IMR-90 (cell line): Measurements from ENCODE around the gene CARTPT. TPM values are rescaled to one million over a fixed set of nuclear protein-coding genes. Genes with fewer than 3 reads are reported as not detected.

ENCODE experiments used
- ATAC-seq: fragments of 200-7000 bp; cut with Tn5 transposase; 2 replicates; pipeline ENCODE4 v1.9.1; 2020; ENCODE audit warnings: low read depth, mild to moderate bottlenecking, moderate library complexity
- BruUV-seq: library from RNA; stranded (reverse); fragments of 400-500 nt; replicated peaks from 2 replicates; lab custom pipeline; 2021; lab: Mats Ljungman, UMichigan
- CTCF ChIA-PET: fragments of 300-600 bp; formaldehyde crosslinking; extraction: SDS; loops from one replicate; lab custom pipeline; 2021; ENCODE audit warnings: antibody characterized with exemption; lab: Yijun Ruan, JAX
- POLR2A ChIA-PET: fragments of 300-600 bp; sonication (Branson Sonifier 250); formaldehyde crosslinking; loops from one replicate; lab custom pipeline; 2022; ENCODE audit warnings: antibody characterized with exemption; ENCODE audit not compliant: unreplicated experiment; lab: Charles Lee
- DNase-seq: peaks from one replicate; pipeline ENCODE4 v3.0.0; 2013
- H2AFZ ChIP-seq: replicated peaks from 2 replicates; pipeline ENCODE3; 2013; ENCODE audit warnings: low read length, mild to moderate bottlenecking; ENCODE audit not compliant: poor library complexity
- H2AK5ac ChIP-seq: 2 replicates; pipeline ENCODE4 v1.6.1; 2013; ENCODE audit warnings: low read depth, low read length, inconsistent platforms
- H2AK9ac ChIP-seq: replicated peaks from 2 replicates; pipeline ENCODE3; 2013; ENCODE audit warnings: mild to moderate bottlenecking, low read depth, low read length, moderate library complexity; ENCODE audit not compliant: poor library complexity
- H2BK120ac ChIP-seq: 2 replicates; pipeline ENCODE4 v1.6.1; 2013; ENCODE audit warnings: low read depth, low read length, inconsistent platforms
- H2BK15ac ChIP-seq: 3 replicates; pipeline ENCODE4 v1.6.1; 2013; ENCODE audit warnings: low read depth, low read length, inconsistent platforms
- H2BK20ac ChIP-seq: 2 replicates; pipeline ENCODE4 v1.6.1; 2013; ENCODE audit warnings: low read depth, mild to moderate bottlenecking, inconsistent platforms, low read length, moderate library complexity
- H2BK5ac ChIP-seq: 2 replicates; pipeline ENCODE4 v1.6.1; 2013; ENCODE audit warnings: mild to moderate bottlenecking, low read depth, low read length, inconsistent platforms; ENCODE audit not compliant: poor library complexity, severe bottlenecking
- H3K14ac ChIP-seq: replicated peaks from 2 replicates; pipeline ENCODE4 v1.6.1; 2013; ENCODE audit warnings: low read depth, low read length, inconsistent platforms
- H3K18ac ChIP-seq: 2 replicates; pipeline ENCODE4 v1.6.1; 2013; ENCODE audit warnings: low read depth, low read length, control low read depth
- H3K23ac ChIP-seq: 2 replicates; pipeline ENCODE4 v1.6.1; 2013; ENCODE audit warnings: low read depth, low read length, inconsistent platforms
- H3K27ac ChIP-seq: 2 replicates; pipeline ENCODE4 v1.5.1; 2013; ENCODE audit warnings: mild to moderate bottlenecking, control low read depth, low read length; ENCODE audit not compliant: insufficient read depth
- H3K27me3 ChIP-seq: 2 replicates; pipeline ENCODE4 v1.6.1; 2013; ENCODE audit warnings: low read length; ENCODE audit not compliant: control insufficient read depth, insufficient read depth
- H3K36me3 ChIP-seq: 2 replicates; pipeline ENCODE4 v1.6.1; 2013; ENCODE audit warnings: low read length, mixed read lengths; ENCODE audit not compliant: control insufficient read depth, insufficient read depth
- H3K4ac ChIP-seq: 2 replicates; pipeline ENCODE4 v1.6.1; 2013; ENCODE audit warnings: low read depth, low read length, inconsistent platforms
- H3K4me1 ChIP-seq: 2 replicates; pipeline ENCODE4 v1.6.1; 2013; ENCODE audit warnings: low read length, mixed read lengths; ENCODE audit not compliant: control insufficient read depth, insufficient read depth
- H3K4me2 ChIP-seq: 2 replicates; pipeline ENCODE4 v1.6.1; 2013; ENCODE audit warnings: low read depth, mild to moderate bottlenecking, control low read depth, low read length, moderate library complexity
- H3K4me3 ChIP-seq: 2 replicates; pipeline ENCODE4 v1.5.1; 2013; ENCODE audit warnings: low read depth, mild to moderate bottlenecking, control low read depth, low read length, moderate library complexity; ENCODE audit not compliant: insufficient read depth
- H3K56ac ChIP-seq: 2 replicates; pipeline ENCODE4 v1.6.1; 2013; ENCODE audit warnings: low read length, inconsistent platforms; ENCODE audit not compliant: insufficient read depth; ENCODE audit errors: extremely low read depth
- H3K79me1 ChIP-seq, 2 experiments: 2 replicates each; pipeline ENCODE4 v1.6.1; 2013; ENCODE audit warnings: low read length in 2 of 2, inconsistent platforms in 1 of 2, low read depth in 1 of 2
- H3K9ac ChIP-seq: 2 replicates; pipeline ENCODE4 v1.6.1; 2013; ENCODE audit warnings: low read depth, low read length, control low read depth
- H3K9me1 ChIP-seq: 2 replicates; pipeline ENCODE4 v1.6.1; 2013; ENCODE audit warnings: low read length, inconsistent platforms; ENCODE audit not compliant: insufficient read depth
- H3K9me3 ChIP-seq: 2 replicates; pipeline ENCODE4 v1.6.1; 2013; ENCODE audit warnings: low read length; ENCODE audit not compliant: control insufficient read depth, insufficient read depth
- H4K20me1 ChIP-seq: 2 replicates; pipeline ENCODE4 v1.6.1; 2013; ENCODE audit warnings: low read length, inconsistent platforms; ENCODE audit not compliant: insufficient read depth
- H4K5ac ChIP-seq: 2 replicates; pipeline ENCODE4 v1.6.1; 2013; ENCODE audit warnings: mild to moderate bottlenecking, low read depth, low read length, control low read depth
- H4K8ac ChIP-seq, 2 experiments: 2 replicates each; pipeline ENCODE4 v1.6.1; 2013; ENCODE audit warnings: low read depth in 2 of 2, low read length in 2 of 2, control low read depth in 1 of 2, inconsistent platforms in 1 of 2
- H4K91ac ChIP-seq: 2 replicates; pipeline ENCODE4 v1.6.1; 2013; ENCODE audit warnings: low read depth, low read length, inconsistent platforms; ENCODE audit not compliant: insufficient read depth
- BHLHE40 ChIP-seq: fragments of 150-350 bp; IDR thresholded peaks from 2 replicates; pipeline ENCODE4 v1.6.1; 2016; ENCODE audit warnings: mild to moderate bottlenecking, low read depth, low read length
- CEBPB ChIP-seq: IDR thresholded peaks from 2 replicates; pipeline ENCODE4 v1.6.1; 2012; ENCODE audit warnings: low read depth, low read length, improper control_type of control experiment
- CHD1 ChIP-seq: IDR thresholded peaks from 2 replicates; pipeline ENCODE4 v1.6.1; 2012; ENCODE audit warnings: low read depth, low read length, improper control_type of control experiment
- ELK1 ChIP-seq: fragments of 150-350 bp; IDR thresholded peaks from 2 replicates; pipeline ENCODE4 v1.6.1; 2016; ENCODE audit warnings: low read depth, mild to moderate bottlenecking, low read length, moderate library complexity, borderline replicate concordance
- FOS ChIP-seq: fragments of 150-350 bp; IDR thresholded peaks from 2 replicates; pipeline ENCODE4 v1.6.1; 2016; ENCODE audit warnings: low read depth, low read length
- MAFK ChIP-seq: IDR thresholded peaks from 2 replicates; pipeline ENCODE4 v1.6.1; 2012; ENCODE audit warnings: low read depth, low read length, improper control_type of control experiment
- MAZ ChIP-seq: IDR thresholded peaks from 2 replicates; pipeline ENCODE4 v1.6.1; 2012; ENCODE audit warnings: low read depth, mild to moderate bottlenecking, low read length, improper control_type of control experiment, moderate library complexity, borderline replicate concordance
- MXI1 ChIP-seq: IDR thresholded peaks from 2 replicates; pipeline ENCODE4 v1.6.1; 2012; ENCODE audit warnings: low read depth, mild to moderate bottlenecking, low read length, moderate library complexity, borderline replicate concordance
- NFE2L2 ChIP-seq: fragments of 150-350 bp; IDR thresholded peaks from 2 replicates; pipeline ENCODE4 v1.6.1; 2016; ENCODE audit warnings: low read depth, mild to moderate bottlenecking, low read length
- POLR2A ChIP-seq: IDR thresholded peaks from 2 replicates; pipeline ENCODE4 v1.6.1; 2012; ENCODE audit warnings: mild to moderate bottlenecking, low read depth, low read length
- RAD21 ChIP-seq: IDR thresholded peaks from 2 replicates; pipeline ENCODE4 v1.6.1; 2012; ENCODE audit warnings: low read length, improper control_type of control experiment
- RCOR1 ChIP-seq: IDR thresholded peaks from 2 replicates; pipeline ENCODE4 v1.6.1; 2012; ENCODE audit warnings: mild to moderate bottlenecking, low read length, improper control_type of control experiment; ENCODE audit not compliant: insufficient replicate concordance
- RFX5 ChIP-seq: IDR thresholded peaks from 2 replicates; pipeline ENCODE4 v1.8.0; 2012; ENCODE audit warnings: low read depth, mild to moderate bottlenecking, low read length, moderate library complexity
- SMC3 ChIP-seq: fragments of 150-350 bp; IDR thresholded peaks from 2 replicates; pipeline ENCODE4 v1.6.1; 2016; ENCODE audit warnings: low read depth, mild to moderate bottlenecking, antibody characterized with exemption, low read length, moderate library complexity
- WGBS, 2 experiments: methylation state at CpG; one replicate each; pipeline versions ENCODE4 v1.1.5 to v1.1.7; 2013; ENCODE audit warnings: missing lambda C conversion rate in 2 of 2; ENCODE audit not compliant: insufficient read length in 1 of 2; ENCODE audit errors: extremely low coverage in 2 of 2; 5-methylcytosine and 5-hydroxymethylcytosine counted together
- dilution Hi-C: fragments of 300-500 bp; cut with HindIII; formaldehyde crosslinking; loops from one replicate; pipeline ENCODE4 v1.14.3; 2018; ENCODE audit warnings: low sequenced_read_pairs; ENCODE audit not compliant: unreplicated experiment
- in situ Hi-C: fragments of 300-500 bp; cut with MboI; formaldehyde crosslinking; loops from 3 replicates; pipeline ENCODE4 v1.14.3; 2019; ENCODE audit warnings: low sequenced_read_pairs, inconsistent platforms, mixed read lengths
- intact Hi-C: fragments of 100-400 bp; cut with micrococcal nuclease; formaldehyde crosslinking; loops from 2 replicates; pipeline ENCODE4 v1.10.0; 2022
- polyA plus RNA-seq, 3 experiments: library from polyadenylated mRNA; depleted of rRNA; stranded (reverse); fragments of >200 nt; gene quantifications; 2 replicates each; pipeline ENCODE4 v1.2.3, GENCODE V29; 2012; ENCODE audit warnings: low replicate concordance in 1 of 3
- total RNA-seq: library from RNA; depleted of rRNA; stranded (reverse); fragments of >200 nt; gene quantifications from 2 replicates; pipeline ENCODE4 v1.2.3, GENCODE V29; 2012
- TF ChIP-seq, protein P1 (sequence below): conservative IDR thresholded peaks from 2 replicates; pipeline ENCODE4 v1.5.1; 2012; ENCODE audit warnings: mild to moderate bottlenecking, low read depth, low read length, improper control_type of control experiment
- TF ChIP-seq, protein P2 (sequence below): fragments of 150-350 bp; IDR thresholded peaks from 2 replicates; pipeline ENCODE4 v1.6.1; 2017; ENCODE audit warnings: mild to moderate bottlenecking, antibody characterized with exemption, low read length, low read depth

Gene CARTPT
- total and polyA plus RNA-seq, 2 of the 4 experiments (the other 2 are of a cell fraction), result not detected

DNA sequence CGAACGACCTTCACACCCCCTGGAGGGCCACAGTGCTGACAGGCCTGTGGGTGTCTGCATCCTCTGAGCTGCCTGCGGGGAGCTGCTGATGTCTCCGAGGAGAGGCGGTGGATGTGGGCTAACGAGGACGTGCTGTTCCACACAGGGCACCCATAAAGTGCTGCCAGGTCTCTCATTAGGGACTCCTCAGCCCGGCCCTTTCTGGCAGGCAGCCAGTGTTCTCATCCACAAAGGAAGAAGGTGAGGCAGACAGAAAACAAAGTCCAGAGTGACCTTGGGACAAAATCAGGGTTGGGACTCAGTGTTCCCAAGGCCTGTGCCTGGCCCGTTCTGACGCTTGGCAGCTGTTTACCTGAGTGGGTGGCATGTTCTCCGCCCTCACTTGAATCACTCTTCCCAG, 29.3 kb downstream of the CARTPT start:
- Histone ChIP-seq H3K56ac (no peak overlapping the region), H3K23ac (no peak overlapping the region), H4K8ac (no peak overlapping the region), H2BK120ac (no peak overlapping the region), H3K9ac (no peak overlapping the region), H3K14ac (no peak overlapping the region), H3K9me1 (no peaks in the 10 kb centered on the region), H3K4me1 (no peaks in the 10 kb centered on the region), H4K91ac (no peak overlapping the region), H3K4ac (no peak overlapping the region), H2BK15ac (no peak overlapping the region), H3K4me3 (no peak overlapping the region), H2BK20ac (no peak overlapping the region), H3K18ac (no peak overlapping the region), H3K79me1 (no peaks in the 10 kb centered on the region), H3K27me3 (peaks cover 2% of the 10 kb centered on the region), H4K5ac (no peak overlapping the region), H3K27ac (no peak overlapping the region), H2AFZ (no peak overlapping the region), H3K4me2 (no peak overlapping the region), H3K9me3 (no peaks in the 10 kb centered on the region), H2AK5ac (no peak overlapping the region), H4K20me1 (no peaks in the 10 kb centered on the region; the same call in 1 of the 2 replicates), H3K36me3 (no peaks in the 10 kb centered on the region), H2AK9ac (peak overlapping the region; percentile 23), H2BK5ac (no peak overlapping the region)
- intact Hi-C loops (no loop called here), dilution Hi-C loops (no loop called here), in situ Hi-C loops (no loop called here)
- ChIA-PET CTCF (no interaction called here), POLR2A (no interaction called here)
- ATAC-seq (no peak), DNase-seq (no peak)
- 87% methylated on average over 3 of the region's 11 CpGs; no CpG with 5 or more reads in 1 of the 2 experiments for WGBS, 2 experiments
- TF ChIP-seq MAZ, result no peak
- TF ChIP-seq SMC3, result no peak
- TF ChIP-seq BHLHE40, result no peak
- no peak for TF ChIP-seq ELK1
- no peak for TF ChIP-seq NFE2L2
- no peak for TF ChIP-seq MAFK
- TF ChIP-seq, protein P1, sequence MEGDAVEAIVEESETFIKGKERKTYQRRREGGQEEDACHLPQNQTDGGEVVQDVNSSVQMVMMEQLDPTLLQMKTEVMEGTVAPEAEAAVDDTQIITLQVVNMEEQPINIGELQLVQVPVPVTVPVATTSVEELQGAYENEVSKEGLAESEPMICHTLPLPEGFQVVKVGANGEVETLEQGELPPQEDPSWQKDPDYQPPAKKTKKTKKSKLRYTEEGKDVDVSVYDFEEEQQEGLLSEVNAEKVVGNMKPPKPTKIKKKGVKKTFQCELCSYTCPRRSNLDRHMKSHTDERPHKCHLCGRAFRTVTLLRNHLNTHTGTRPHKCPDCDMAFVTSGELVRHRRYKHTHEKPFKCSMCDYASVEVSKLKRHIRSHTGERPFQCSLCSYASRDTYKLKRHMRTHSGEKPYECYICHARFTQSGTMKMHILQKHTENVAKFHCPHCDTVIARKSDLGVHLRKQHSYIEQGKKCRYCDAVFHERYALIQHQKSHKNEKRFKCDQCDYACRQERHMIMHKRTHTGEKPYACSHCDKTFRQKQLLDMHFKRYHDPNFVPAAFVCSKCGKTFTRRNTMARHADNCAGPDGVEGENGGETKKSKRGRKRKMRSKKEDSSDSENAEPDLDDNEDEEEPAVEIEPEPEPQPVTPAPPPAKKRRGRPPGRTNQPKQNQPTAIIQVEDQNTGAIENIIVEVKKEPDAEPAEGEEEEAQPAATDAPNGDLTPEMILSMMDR, result no peak
- TF ChIP-seq RAD21, result no peak
- TF ChIP-seq RFX5, result no peak
- TF ChIP-seq FOS, result no peak
- no peak for TF ChIP-seq CHD1
- TF ChIP-seq, protein P2, sequence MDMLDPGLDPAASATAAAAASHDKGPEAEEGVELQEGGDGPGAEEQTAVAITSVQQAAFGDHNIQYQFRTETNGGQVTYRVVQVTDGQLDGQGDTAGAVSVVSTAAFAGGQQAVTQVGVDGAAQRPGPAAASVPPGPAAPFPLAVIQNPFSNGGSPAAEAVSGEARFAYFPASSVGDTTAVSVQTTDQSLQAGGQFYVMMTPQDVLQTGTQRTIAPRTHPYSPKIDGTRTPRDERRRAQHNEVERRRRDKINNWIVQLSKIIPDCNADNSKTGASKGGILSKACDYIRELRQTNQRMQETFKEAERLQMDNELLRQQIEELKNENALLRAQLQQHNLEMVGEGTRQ, result no peak
- TF ChIP-seq RCOR1, result no peak
- no peak for TF ChIP-seq CEBPB
- TF ChIP-seq POLR2A, result no peak
- no peak for TF ChIP-seq MXI1
- BruUV-seq, result no TSS peak
